Stomach (tissue), 4 donors: ENCODE results near the gene LRP4.

Experiments
- EP300 ChIP-seq: sonication (generic); formaldehyde crosslinking; IDR thresholded peaks from one replicate; pipeline ENCODE4 v1.6.1; 2017; ENCODE audit warnings: antibody characterized with exemption
- POLR2A ChIP-seq, 4 donors: fragments of 450-650 bp; IDR thresholded peaks; one replicate each; pipeline ENCODE4 v1.6.1; 2016; ENCODE audit warnings: antibody characterized with exemption in 4 of 4, control low read depth in 2 of 4, mild to moderate bottlenecking in 1 of 4, moderate library complexity in 1 of 4
- POLR2AphosphoS5 ChIP-seq, 3 donors: sonication (generic); formaldehyde crosslinking; IDR thresholded peaks; one replicate each; pipeline ENCODE4 v1.6.1; 2016; ENCODE audit warnings: antibody characterized with exemption in 3 of 3
- TF ChIP-seq, protein P1 (sequence below), 7 experiments: fragments of 450-650 bp in 4 of 7; fragments of 200-600 bp in 3 of 7; sonication (generic) in 3 of 7; IDR thresholded peaks; one replicate each; pipeline ENCODE4 v1.5.1; 2016 to 2019; ENCODE audit warnings: antibody characterized with exemption in 7 of 7, control low read depth in 2 of 7, mild to moderate bottlenecking in 1 of 7

DNA sequence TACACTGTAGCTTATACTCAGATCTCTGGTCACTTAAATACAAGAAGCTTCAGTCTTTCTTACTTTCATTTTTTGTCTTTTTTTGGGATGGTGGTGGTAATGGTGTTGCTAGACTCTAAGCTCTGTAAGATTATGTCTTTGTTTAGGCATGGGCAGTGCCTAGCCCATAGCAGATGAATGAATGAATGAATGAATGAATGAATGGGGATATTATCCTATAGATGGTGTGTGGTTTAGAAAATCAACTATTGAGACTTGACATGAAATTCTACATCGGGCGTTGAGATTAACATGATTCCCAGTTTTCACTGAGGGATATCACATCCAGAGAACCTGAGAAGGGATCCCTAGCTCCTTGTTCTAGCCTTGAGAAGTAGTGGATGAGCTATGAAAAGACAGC is 62.5 kb downstream of the LRP4 start:
- TF ChIP-seq, protein P1, sequence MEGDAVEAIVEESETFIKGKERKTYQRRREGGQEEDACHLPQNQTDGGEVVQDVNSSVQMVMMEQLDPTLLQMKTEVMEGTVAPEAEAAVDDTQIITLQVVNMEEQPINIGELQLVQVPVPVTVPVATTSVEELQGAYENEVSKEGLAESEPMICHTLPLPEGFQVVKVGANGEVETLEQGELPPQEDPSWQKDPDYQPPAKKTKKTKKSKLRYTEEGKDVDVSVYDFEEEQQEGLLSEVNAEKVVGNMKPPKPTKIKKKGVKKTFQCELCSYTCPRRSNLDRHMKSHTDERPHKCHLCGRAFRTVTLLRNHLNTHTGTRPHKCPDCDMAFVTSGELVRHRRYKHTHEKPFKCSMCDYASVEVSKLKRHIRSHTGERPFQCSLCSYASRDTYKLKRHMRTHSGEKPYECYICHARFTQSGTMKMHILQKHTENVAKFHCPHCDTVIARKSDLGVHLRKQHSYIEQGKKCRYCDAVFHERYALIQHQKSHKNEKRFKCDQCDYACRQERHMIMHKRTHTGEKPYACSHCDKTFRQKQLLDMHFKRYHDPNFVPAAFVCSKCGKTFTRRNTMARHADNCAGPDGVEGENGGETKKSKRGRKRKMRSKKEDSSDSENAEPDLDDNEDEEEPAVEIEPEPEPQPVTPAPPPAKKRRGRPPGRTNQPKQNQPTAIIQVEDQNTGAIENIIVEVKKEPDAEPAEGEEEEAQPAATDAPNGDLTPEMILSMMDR (IDR thresholded peaks at IDR 0.05): no peak
- no peak for TF ChIP-seq POLR2AphosphoS5 (IDR thresholded peaks at IDR 0.05)
- TF ChIP-seq POLR2A (IDR thresholded peaks at IDR 0.05): no peak
- no peak for TF ChIP-seq EP300
